SU-DHL-6 (cell line): ENCODE data around the gene SLC1A1.

ENCODE experiments used
- CTCF ChIP-seq: fragments of 200-600 bp; sonication (generic); IDR thresholded peaks from one replicate; pipeline ENCODE4 v1.5.1; 2017; ENCODE audit warnings: antibody characterized with exemption, mild to moderate bottlenecking, low read length, moderate library complexity; ENCODE audit not compliant: insufficient read depth, poor library complexity, severe bottlenecking
- EZH2phosphoT487 ChIP-seq: fragments of 200-600 bp; sonication (generic), shearing (Covaris generic); conservative IDR thresholded peaks from 2 replicates; pipeline ENCODE4 v1.6.1; 2018; ENCODE audit warnings: mild to moderate bottlenecking, antibody characterized with exemption, low read length, moderate library complexity, mixed read lengths

- TF ChIP-seq EZH2phosphoT487 (no peak), CTCF (no peak)
These were observed 102.6 kb downstream of the SLC1A1 start for GRCh38 chr9:4592886-4593285.
